ENCODE measurements around the gene OR2S2.
"Not testable (repeated sequence)": the region's sequence is repeated elsewhere in the genome, so short reads cannot be mapped to it uniquely, and the experiment has no call there.

OR2S2 gene

GRCh38 chr9:35962126-35962906 lies 4.4 kb upstream of the OR2S2 start:
- peak; percentile 92 for DNase-seq

- DNase-seq = peak; percentile 63
Measured at GRCh38 chr9:35960039-35960655, 2.2 kb upstream of the OR2S2 start.

- peak; percentile 69 for DNase-seq
Measured at GRCh38 chr9:35956651-35957050, 1.3 kb downstream of the OR2S2 start.

GRCh38 chr9:35954942-35955546 lies 2.9 kb downstream of the OR2S2 start:
- peak; percentile 78 for DNase-seq

GRCh38 chr9:35952526-35953191 lies 5.3 kb downstream of the OR2S2 start:
- no peak for DNase-seq

GRCh38 chr9:35951736-35952135 lies 6.2 kb downstream of the OR2S2 start:
- DNase-seq = peak; percentile 77

GRCh38 chr9:35948901-35949318 lies 9.0 kb downstream of the OR2S2 start:
- no peak for DNase-seq

GRCh38 chr9:35948451-35948850 lies 9.5 kb downstream of the OR2S2 start:
- DNase-seq = no peak

GRCh38 chr9:35945341-35946018 lies 12.5 kb downstream of the OR2S2 start:
- DNase-seq = peak; percentile 90

GRCh38 chr9:35944841-35945240 lies 13.1 kb downstream of the OR2S2 start:
- DNase-seq = no peak

- no peak for DNase-seq
Measured at GRCh38 chr9:35944173-35944572, 13.8 kb downstream of the OR2S2 start.

GRCh38 chr9:35942286-35942685 lies 15.7 kb downstream of the OR2S2 start:
- no peak for DNase-seq

- no peak for DNase-seq
Measured at GRCh38 chr9:35940458-35941407, 17.2 kb downstream of the OR2S2 start.

- DNase-seq = no peak
Measured at GRCh38 chr9:35939679-35940250, 18.2 kb downstream of the OR2S2 start.

- no peak for DNase-seq
Measured at GRCh38 chr9:35938474-35939356, 19.2 kb downstream of the OR2S2 start.

GRCh38 chr9:35937227-35937626 lies 20.7 kb downstream of the OR2S2 start:
- peak; percentile 56 for DNase-seq

GRCh38 chr9:35935755-35936509 lies 22.0 kb downstream of the OR2S2 start:
- DNase-seq = peak; percentile 93

GRCh38 chr9:35935261-35935660 lies 22.7 kb downstream of the OR2S2 start:
- DNase-seq = no peak

- not testable (repeated sequence) for DNase-seq
Measured at GRCh38 chr9:35934069-35934468, 23.9 kb downstream of the OR2S2 start.

Data from fibroblast of skin of right biceps (primary cell).